Measurements from ENCODE around the gene NAA11.
A peak's percentile ranks its signal among the peaks of the same experiment; 100 is the strongest.

Gene NAA11

GRCh38 chr4:79353075-79353474 is 27.2 kb upstream of the NAA11 start:
- Histone ChIP-seq H3K4me3 (no peak overlapping the region), H3K9me3 (ENCODE audit: low read depth, low read length) (no peaks in the 10 kb centered on the region; the same call in 1 of the 2 replicates), H3K9ac (ENCODE audit: insufficient read length) (no peak overlapping the region), H3K27ac (no peak overlapping the region), H3K36me3 (ENCODE audit: insufficient read depth, low read length) (no peaks in the 10 kb centered on the region)
- TF ChIP-seq FOXP2 (optimal IDR thresholded peaks at IDR 0.05; ENCODE audit: control extremely low read depth, extremely low read length, insufficient read depth) (no peak), POLR2AphosphoS5 (IDR thresholded peaks at IDR 0.05; ENCODE audit: borderline replicate concordance, low read depth, low read length) (no peak), EZH2 (IDR thresholded peaks at IDR 0.05) (no peak)
- DNase-seq (ENCODE audit: low read depth, low spot score) = no peak

- Histone ChIP-seq H3K9ac (ENCODE audit: insufficient read length) (no peak overlapping the region), H3K9me3 (ENCODE audit: low read depth, low read length) (0 out of 2 replicates have a peak, but pooled peaks cover 6% of the 10 kb centered on the region), H3K4me3 (no peak overlapping the region), H3K27ac (no peak overlapping the region), H3K36me3 (ENCODE audit: insufficient read depth, low read length) (no peaks in the 10 kb centered on the region)
- DNase-seq (ENCODE audit: low read depth, low spot score) = no peak
- TF ChIP-seq FOXP2 (optimal IDR thresholded peaks at IDR 0.05; ENCODE audit: control extremely low read depth, extremely low read length, insufficient read depth) (no peak), EZH2 (IDR thresholded peaks at IDR 0.05) (no peak), POLR2AphosphoS5 (IDR thresholded peaks at IDR 0.05; ENCODE audit: borderline replicate concordance, low read depth, low read length) (no peak)
Measured at GRCh38 chr4:79348405-79348804, 22.5 kb upstream of the NAA11 start.

DNA sequence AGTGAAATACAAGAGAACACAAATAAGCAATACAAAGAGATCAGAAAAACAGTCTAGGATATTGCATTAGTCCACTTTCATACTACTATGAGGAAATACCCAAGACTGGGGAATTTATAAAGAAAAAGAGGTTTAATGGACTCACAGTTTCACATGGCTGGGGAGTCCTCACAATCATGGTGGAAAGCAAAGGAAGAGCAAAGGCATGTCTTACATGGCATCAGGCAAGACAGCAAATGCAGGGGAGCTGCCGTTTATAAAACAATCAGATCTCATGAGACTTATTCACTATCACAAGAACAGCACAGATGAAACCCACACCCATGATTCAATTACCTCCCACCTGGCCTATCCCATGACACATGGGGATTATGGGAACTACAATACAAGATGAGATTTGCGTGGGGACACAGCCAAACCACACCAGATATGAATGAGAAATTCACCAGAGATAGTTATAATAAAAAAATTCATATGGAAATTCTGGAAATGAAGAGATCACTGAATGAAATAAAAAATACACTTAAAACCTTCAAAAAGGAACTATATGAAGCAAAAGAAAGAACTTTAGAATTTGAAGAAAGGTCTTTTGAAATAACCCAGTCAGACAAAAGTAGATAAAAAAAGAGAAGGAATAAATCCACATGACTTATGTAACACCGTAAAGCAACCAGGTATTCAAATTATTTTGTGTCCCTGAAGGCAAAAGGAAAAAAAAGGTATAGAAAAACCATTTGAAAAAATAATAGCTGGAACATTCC is 16.2 kb upstream of the NAA11 start:
- Histone ChIP-seq H3K27ac (no peak overlapping the region), H3K4me3 (no peak overlapping the region), H3K36me3 (ENCODE audit: insufficient read depth, low read length) (no peaks in the 10 kb centered on the region), H3K9ac (ENCODE audit: insufficient read length) (no peak overlapping the region), H3K9me3 (ENCODE audit: low read depth, low read length) (peaks cover 8% of the 10 kb centered on the region; the same call in 1 of the 2 replicates)
- no peak for DNase-seq (ENCODE audit: low read depth, low spot score)
- TF ChIP-seq FOXP2 (optimal IDR thresholded peaks at IDR 0.05; ENCODE audit: control extremely low read depth, extremely low read length, insufficient read depth) = no peak
- TF ChIP-seq POLR2AphosphoS5 (IDR thresholded peaks at IDR 0.05; ENCODE audit: borderline replicate concordance, low read depth, low read length) = no peak
- no peak for TF ChIP-seq EZH2 (IDR thresholded peaks at IDR 0.05)

GRCh38 chr4:79340568-79340967 is 14.7 kb upstream of the NAA11 start:
- no peak for DNase-seq (ENCODE audit: low read depth, low spot score)
- no peaks in the 10 kb centered on the region for H3K36me3 ChIP-seq (ENCODE audit: insufficient read depth, low read length)
- peaks cover 8% of the 10 kb centered on the region; the same call in 1 of the 2 replicates for H3K9me3 ChIP-seq (ENCODE audit: low read depth, low read length)
- H3K27ac ChIP-seq = no peak overlapping the region
- no peak overlapping the region for H3K4me3 ChIP-seq
- H3K9ac ChIP-seq (ENCODE audit: insufficient read length) = no peak overlapping the region
- TF ChIP-seq POLR2AphosphoS5 (IDR thresholded peaks at IDR 0.05; ENCODE audit: borderline replicate concordance, low read depth, low read length) (no peak), FOXP2 (optimal IDR thresholded peaks at IDR 0.05; ENCODE audit: control extremely low read depth, extremely low read length, insufficient read depth) (no peak), EZH2 (IDR thresholded peaks at IDR 0.05) (no peak)

DNA sequence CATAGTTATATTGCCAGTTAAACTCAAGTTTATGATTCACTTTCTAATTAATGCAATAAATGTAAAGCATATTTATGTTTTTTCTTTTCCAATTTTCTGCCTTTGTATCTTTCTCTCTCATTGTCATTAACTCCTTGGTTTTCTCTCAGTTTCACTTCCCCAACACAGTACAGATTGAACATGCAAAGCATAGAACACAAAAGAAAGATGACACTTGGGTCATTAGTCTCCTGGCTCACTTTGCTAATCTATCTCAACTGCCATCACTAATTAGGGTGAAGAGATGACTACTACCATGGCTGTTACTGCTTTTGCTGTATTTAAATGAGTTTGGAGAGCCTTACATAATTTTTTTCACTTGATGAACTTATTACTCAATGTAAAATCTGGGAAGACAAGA is 12.3 kb upstream of the NAA11 start:
- Histone ChIP-seq H3K36me3 (ENCODE audit: insufficient read depth, low read length) (no peaks in the 10 kb centered on the region), H3K9ac (ENCODE audit: insufficient read length) (no peak overlapping the region), H3K27ac (no peak overlapping the region), H3K4me3 (no peak overlapping the region), H3K9me3 (ENCODE audit: low read depth, low read length) (peaks cover 2% of the 10 kb centered on the region; the same call in 1 of the 2 replicates)
- TF ChIP-seq FOXP2 (optimal IDR thresholded peaks at IDR 0.05; ENCODE audit: control extremely low read depth, extremely low read length, insufficient read depth) (no peak), EZH2 (IDR thresholded peaks at IDR 0.05) (no peak), POLR2AphosphoS5 (IDR thresholded peaks at IDR 0.05; ENCODE audit: borderline replicate concordance, low read depth, low read length) (no peak)
- DNase-seq (ENCODE audit: low read depth, low spot score) = no peak

GRCh38 chr4:79334783-79335182 is 8.9 kb upstream of the NAA11 start:
- Histone ChIP-seq H3K9ac (ENCODE audit: insufficient read length) (no peak overlapping the region), H3K4me3 (no peak overlapping the region), H3K9me3 (ENCODE audit: low read depth, low read length) (no peaks in the 10 kb centered on the region), H3K27ac (no peak overlapping the region), H3K36me3 (ENCODE audit: insufficient read depth, low read length) (no peaks in the 10 kb centered on the region)
- TF ChIP-seq POLR2AphosphoS5 (IDR thresholded peaks at IDR 0.05; ENCODE audit: borderline replicate concordance, low read depth, low read length) (no peak), FOXP2 (optimal IDR thresholded peaks at IDR 0.05; ENCODE audit: control extremely low read depth, extremely low read length, insufficient read depth) (no peak), EZH2 (IDR thresholded peaks at IDR 0.05) (no peak)
- DNase-seq (ENCODE audit: low read depth, low spot score) = no peak

GRCh38 chr4:79334341-79334740 is 8.5 kb upstream of the NAA11 start:
- no peaks in the 10 kb centered on the region for H3K36me3 ChIP-seq (ENCODE audit: insufficient read depth, low read length)
- TF ChIP-seq EZH2 (IDR thresholded peaks at IDR 0.05) (no peak), FOXP2 (optimal IDR thresholded peaks at IDR 0.05; ENCODE audit: control extremely low read depth, extremely low read length, insufficient read depth) (no peak), POLR2AphosphoS5 (IDR thresholded peaks at IDR 0.05; ENCODE audit: borderline replicate concordance, low read depth, low read length) (no peak)
- no peak overlapping the region for H3K9ac ChIP-seq (ENCODE audit: insufficient read length)
- H3K27ac ChIP-seq = no peak overlapping the region
- no peaks in the 10 kb centered on the region for H3K9me3 ChIP-seq (ENCODE audit: low read depth, low read length)
- H3K4me3 ChIP-seq = no peak overlapping the region
- no peak for DNase-seq (ENCODE audit: low read depth, low spot score)

DNA sequence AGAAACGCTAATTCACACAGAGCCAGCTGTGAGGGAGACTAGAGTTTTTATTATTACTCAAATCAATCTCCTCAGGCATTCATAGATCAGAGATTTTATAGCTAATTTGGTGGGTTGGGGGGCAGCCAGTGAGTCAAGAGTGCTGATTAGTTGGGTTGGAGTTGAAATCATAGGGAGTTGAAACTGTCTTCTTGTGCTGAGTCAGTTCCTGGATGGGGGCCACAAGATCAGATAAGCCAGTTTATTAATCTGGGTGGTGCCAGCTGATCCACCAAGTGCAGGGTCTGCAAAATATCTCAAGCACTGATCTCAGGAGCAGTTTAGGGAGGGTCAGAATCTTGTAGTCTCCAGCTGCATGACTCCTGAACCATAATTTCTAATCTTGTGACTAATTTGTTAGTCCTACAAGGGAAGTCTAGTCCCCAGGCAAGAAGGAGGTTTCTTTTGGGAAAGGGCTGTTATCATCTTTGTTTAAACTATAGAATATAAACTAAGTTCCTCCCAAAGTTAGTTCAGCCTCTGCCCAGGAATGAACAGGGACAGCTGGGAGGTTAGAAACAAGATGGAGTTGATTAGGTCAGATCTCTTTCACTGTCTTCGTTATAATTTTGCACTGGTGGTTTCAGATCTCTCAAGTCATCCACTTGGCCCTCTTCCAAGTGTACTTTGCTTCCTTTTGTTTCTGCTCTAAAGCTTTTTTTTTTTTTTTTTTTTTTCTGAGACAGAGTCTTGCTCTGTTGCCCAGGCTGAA is 5.4 kb upstream of the NAA11 start:
- Histone ChIP-seq H3K9ac (ENCODE audit: insufficient read length) (no peak overlapping the region), H3K9me3 (ENCODE audit: low read depth, low read length) (no peaks in the 10 kb centered on the region), H3K36me3 (ENCODE audit: insufficient read depth, low read length) (no peaks in the 10 kb centered on the region), H3K4me3 (peak overlapping the region; percentile 61), H3K27ac (peak overlapping the region; percentile 91)
- peak; percentile 92 for DNase-seq (ENCODE audit: low read depth, low spot score)
- TF ChIP-seq POLR2AphosphoS5 (IDR thresholded peaks at IDR 0.05; ENCODE audit: borderline replicate concordance, low read depth, low read length) (peak; percentile 66; the same call in 1 of the 2 replicates), EZH2 (IDR thresholded peaks at IDR 0.05) (no peak)

All from SK-N-MC (cell line).